HepG2 (cell line): ENCODE data around the gene MAPK13. TPM values are rescaled to one million over a fixed set of nuclear protein-coding genes. Genes with fewer than 3 reads are reported as not detected.

Experiments used
- CSRNP2 ChIP-seq: sonication (generic); formaldehyde crosslinking; conservative IDR thresholded peaks from 2 replicates; pipeline ENCODE4 v1.8.0; 2022; ENCODE audit warnings: low read depth, missing genetic modification reagents
- FOSL2 ChIP-seq: sonication (generic); formaldehyde crosslinking; IDR thresholded peaks from 2 replicates; pipeline ENCODE4 v1.4.0; 2020; ENCODE audit warnings: missing genetic modification reagents
- HMG20A ChIP-seq: IDR thresholded peaks from 2 replicates; pipeline ENCODE4 v1.6.1; 2016; ENCODE audit warnings: borderline replicate concordance
- ISX ChIP-seq: sonication (generic); formaldehyde crosslinking; conservative IDR thresholded peaks from 2 replicates; pipeline ENCODE4 v1.5.0; 2020; ENCODE audit warnings: missing genetic modification reagents
- NCOA2 ChIP-seq: sonication (generic); formaldehyde crosslinking; IDR thresholded peaks from 2 replicates; pipeline ENCODE4 v1.8.0; 2022; ENCODE audit warnings: inconsistent platforms
- NFIC ChIP-seq: IDR thresholded peaks from 2 replicates; pipeline ENCODE4 v1.6.1; 2012; ENCODE audit warnings: mild to moderate bottlenecking, low read length, inconsistent platforms
- NFYC ChIP-seq: IDR thresholded peaks from 2 replicates; pipeline ENCODE4 v1.6.1; 2016; ENCODE audit warnings: missing genetic modification reagents, missing compliant biosample characterization
- NKX3-1 ChIP-seq: sonication (generic); formaldehyde crosslinking; IDR thresholded peaks from 2 replicates; pipeline ENCODE4 v1.5.0; 2020; ENCODE audit warnings: missing genetic modification reagents
- PRDM15 ChIP-seq: sonication (generic); formaldehyde crosslinking; IDR thresholded peaks from 2 replicates; pipeline ENCODE4 v1.4.0; 2020; ENCODE audit warnings: missing genetic modification reagents
- SOX13 ChIP-seq, 3 experiments: fragments of 450-650 bp in 1 of 3; sonication (generic) in 1 of 3; formaldehyde crosslinking in 1 of 3; IDR thresholded peaks in 2 of 3; conservative IDR thresholded peaks in 1 of 3; 2 replicates each; pipeline versions ENCODE4 v1.5.0 to v1.6.1; 2016 to 2020; ENCODE audit warnings: antibody characterized with exemption in 1 of 3, mild to moderate bottlenecking in 1 of 3, missing compliant biosample characterization in 1 of 3, missing genetic modification reagents in 1 of 3, moderate library complexity in 1 of 3
- SP5 ChIP-seq: IDR thresholded peaks from 2 replicates; pipeline ENCODE4 v1.6.1; 2016; ENCODE audit warnings: low read depth, borderline replicate concordance
- USF2 ChIP-seq, 2 experiments: sonication (generic) in 1 of 2; formaldehyde crosslinking in 1 of 2; IDR thresholded peaks; 2 replicates each; pipeline versions ENCODE4 v1.5.1 to v1.6.1; 2011 to 2020; ENCODE audit warnings: borderline replicate concordance in 1 of 2, low read depth in 1 of 2, low read length in 1 of 2, mild to moderate bottlenecking in 1 of 2, missing genetic modification reagents in 1 of 2, moderate library complexity in 1 of 2
- ZBTB43 ChIP-seq: sonication (generic); formaldehyde crosslinking; conservative IDR thresholded peaks from 2 replicates; pipeline ENCODE4 v1.4.0; 2020; ENCODE audit warnings: missing genetic modification reagents
- ZBTB7B ChIP-seq: sonication (generic); formaldehyde crosslinking; IDR thresholded peaks from 2 replicates; pipeline ENCODE4 v1.4.0; 2020; ENCODE audit warnings: missing genetic modification reagents
- ZMYM2 ChIP-seq: sonication (generic); formaldehyde crosslinking; IDR thresholded peaks from 2 replicates; pipeline ENCODE4 v1.8.0; 2022; ENCODE audit warnings: mild to moderate bottlenecking, missing genetic modification reagents
- ZNF343 ChIP-seq: sonication (generic); formaldehyde crosslinking; IDR thresholded peaks from 2 replicates; pipeline ENCODE4 v1.4.0; 2020; ENCODE audit warnings: mild to moderate bottlenecking, missing genetic modification reagents
- ZNF430 ChIP-seq: sonication (generic); formaldehyde crosslinking; IDR thresholded peaks from 2 replicates; pipeline ENCODE4 v1.9.0; 2021; ENCODE audit warnings: mild to moderate bottlenecking, missing genetic modification reagents
- ZNF703 ChIP-seq: sonication (generic); formaldehyde crosslinking; IDR thresholded peaks from 2 replicates; pipeline ENCODE4 v1.5.1; 2020; ENCODE audit warnings: missing genetic modification reagents, mild to moderate bottlenecking, moderate library complexity, borderline replicate concordance
- ZNF737 ChIP-seq: sonication (generic); formaldehyde crosslinking; IDR thresholded peaks from 2 replicates; pipeline ENCODE4 v1.5.0; 2020; ENCODE audit warnings: missing genetic modification reagents, mild to moderate bottlenecking, borderline replicate concordance
- polyA plus RNA-seq, 8 experiments: library from polyadenylated mRNA; depleted of rRNA in 3 of 8; stranded (reverse) in 7 of 8; unstranded in 1 of 8; fragments of >200 nt; fragmentation: Illumina TruSeq in 4 of 8; extraction: Trizol in 4 of 8; gene quantifications; 2 replicates each; pipeline versions ENCODE4 v1.2.1 to v1.2.3, GENCODE V29; 2011 to 2016; ENCODE audit warnings: low read depth in 4 of 8, missing spikeins in 1 of 8, mixed read lengths in 1 of 8; ENCODE audit not compliant: insufficient read depth in 1 of 8
- total RNA-seq, 5 experiments: library from RNA; depleted of rRNA; stranded (reverse); fragments of >200 nt; fragmentation: Illumina TruSeq; extraction: Trizol; gene quantifications; 2 replicates each; pipeline ENCODE4 v1.2.3, GENCODE V29; 2016; ENCODE audit warnings: low read depth in 1 of 5

MAPK13 gene
- total and polyA plus RNA-seq, 2 of the 13 experiments (the other 11 are each of a cell fraction or from before 2014, with no cell fraction given) = 12.7 to 43.4 TPM

GRCh38 chr6:36131511-36132245 lies 1.4 kb downstream of the MAPK13 start (continued):
- TF ChIP-seq ZBTB7B (CRISPR knock-in tag) = peak; percentile 19; the same call in 1 of the 2 replicates
- TF ChIP-seq NFIC = peak; percentile 37; the same call in 1 of the 2 replicates
- peak; percentile 38; the same call in 1 of the 2 replicates for TF ChIP-seq NCOA2 (CRISPR knock-in tag)
- 0 out of 2 replicates have a peak, but pooled peaks have one; percentile 43 for TF ChIP-seq PRDM15 (CRISPR knock-in tag)
- 0 out of 2 replicates have a peak, but pooled peaks have one; percentile 49 for TF ChIP-seq NKX3-1
- peak; percentile 58; the same call in 1 of the 2 replicates for TF ChIP-seq ZMYM2 (CRISPR knock-in tag)
- peak; percentile 41 for TF ChIP-seq SOX13 (IDR thresholded peaks at IDR 0.05)
- TF ChIP-seq SOX13 (CRISPR knock-in tag; conservative IDR thresholded peaks at IDR 0.05 in 1 of 2, IDR thresholded peaks at IDR 0.05 in 1 of 2) = peak in 1 of 2 experiments; percentile 80; a peak in 2 of 4 replicates
- TF ChIP-seq NFYC (CRISPR knock-in tag) = peak; percentile 15; the same call in 1 of the 2 replicates
- TF ChIP-seq ZNF737 (CRISPR knock-in tag) = no peak
- peak; percentile 24; the same call in 1 of the 2 replicates for TF ChIP-seq FOSL2
- TF ChIP-seq ZNF703 (CRISPR knock-in tag) = no peak
- no peak for TF ChIP-seq ZNF343 (CRISPR knock-in tag)
- TF ChIP-seq ISX (CRISPR knock-in tag) = no peak
- TF ChIP-seq CSRNP2 (CRISPR knock-in tag) = no peak
- peak; percentile 64 for TF ChIP-seq SP5
- TF ChIP-seq ZBTB43 (CRISPR knock-in tag) = 0 out of 2 replicates have a peak, but pooled peaks have one; percentile 52
- TF ChIP-seq USF2 (IDR thresholded peaks at IDR 0.05; ENCODE audit: low read depth, low read length) = peak; percentile 81
- peak; percentile 83; the same call in 1 of the 2 replicates for TF ChIP-seq USF2 (CRISPR knock-in tag; IDR thresholded peaks at IDR 0.05; ENCODE audit: borderline replicate concordance)
- 0 out of 2 replicates have a peak, but pooled peaks have one; percentile 67 for TF ChIP-seq ZNF430 (CRISPR knock-in tag)
- TF ChIP-seq HMG20A (CRISPR knock-in tag) = 0 out of 2 replicates have a peak, but pooled peaks have one; percentile 10
